ENCODE measurements around the gene ADORA2A. TPM values are rescaled to one million over a fixed set of nuclear protein-coding genes. Genes with fewer than 3 reads are reported as not detected.
A peak's percentile ranks its signal among the peaks of the same experiment; 100 is the strongest.

Gene ADORA2A
- total and polyA plus RNA-seq, 2 of the 13 experiments (the other 11 are each of a cell fraction or from before 2014, with no cell fraction given) = 3.3 to 5.0 TPM

- TF ChIP-seq, protein P1, sequence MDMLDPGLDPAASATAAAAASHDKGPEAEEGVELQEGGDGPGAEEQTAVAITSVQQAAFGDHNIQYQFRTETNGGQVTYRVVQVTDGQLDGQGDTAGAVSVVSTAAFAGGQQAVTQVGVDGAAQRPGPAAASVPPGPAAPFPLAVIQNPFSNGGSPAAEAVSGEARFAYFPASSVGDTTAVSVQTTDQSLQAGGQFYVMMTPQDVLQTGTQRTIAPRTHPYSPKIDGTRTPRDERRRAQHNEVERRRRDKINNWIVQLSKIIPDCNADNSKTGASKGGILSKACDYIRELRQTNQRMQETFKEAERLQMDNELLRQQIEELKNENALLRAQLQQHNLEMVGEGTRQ (IDR thresholded peaks at IDR 0.05; ENCODE audit: low read depth, low read length) = no peak
- TF ChIP-seq, protein P1 (CRISPR knock-in tag; IDR thresholded peaks at IDR 0.05; ENCODE audit: borderline replicate concordance) = no peak
- TF ChIP-seq JUNB (CRISPR knock-in tag; IDR thresholded peaks at IDR 0.05; ENCODE audit: borderline replicate concordance) (no peak), ZNF576 (CRISPR knock-in tag; IDR thresholded peaks at IDR 0.05) (no peak), IRF9 (CRISPR knock-in tag; IDR thresholded peaks at IDR 0.05; ENCODE audit: borderline replicate concordance) (no peak), ZBTB7B (CRISPR knock-in tag; IDR thresholded peaks at IDR 0.05) (peak; percentile 57; the same call in 1 of the 2 replicates), ZNF747 (CRISPR knock-in tag; IDR thresholded peaks at IDR 0.05; ENCODE audit: borderline replicate concordance) (peak; percentile 55; the same call in 1 of the 2 replicates), ZNF292 (CRISPR knock-in tag; IDR thresholded peaks at IDR 0.05; ENCODE audit: borderline replicate concordance, low read depth) (peak; percentile 19; the same call in 1 of the 2 replicates), FLYWCH1 (CRISPR knock-in tag; IDR thresholded peaks at IDR 0.05) (no peak), ZNF567 (CRISPR knock-in tag; IDR thresholded peaks at IDR 0.05; ENCODE audit: borderline replicate concordance) (no peak), ZNF75D (CRISPR knock-in tag; IDR thresholded peaks at IDR 0.05; ENCODE audit: borderline replicate concordance) (no peak), ZNF704 (CRISPR knock-in tag; IDR thresholded peaks at IDR 0.05; ENCODE audit: borderline replicate concordance) (no peak), ZNF30 (CRISPR knock-in tag; IDR thresholded peaks at IDR 0.05) (no peak), ZNF547 (CRISPR knock-in tag; IDR thresholded peaks at IDR 0.05) (no peak), HNRNPH1 (optimal IDR thresholded peaks at IDR 0.05; ENCODE audit: low read depth, low read length) (no peak), GMEB1 (CRISPR knock-in tag; IDR thresholded peaks at IDR 0.05; ENCODE audit: borderline replicate concordance) (no peak), ARNT (IDR thresholded peaks at IDR 0.05) (no peak)
- TF ChIP-seq, protein P2, sequence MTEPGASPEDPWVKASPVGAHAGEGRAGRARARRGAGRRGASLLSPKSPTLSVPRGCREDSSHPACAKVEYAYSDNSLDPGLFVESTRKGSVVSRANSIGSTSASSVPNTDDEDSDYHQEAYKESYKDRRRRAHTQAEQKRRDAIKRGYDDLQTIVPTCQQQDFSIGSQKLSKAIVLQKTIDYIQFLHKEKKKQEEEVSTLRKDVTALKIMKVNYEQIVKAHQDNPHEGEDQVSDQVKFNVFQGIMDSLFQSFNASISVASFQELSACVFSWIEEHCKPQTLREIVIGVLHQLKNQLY (CRISPR knock-in tag; IDR thresholded peaks at IDR 0.05) = no peak
- TF ChIP-seq, protein P3, sequence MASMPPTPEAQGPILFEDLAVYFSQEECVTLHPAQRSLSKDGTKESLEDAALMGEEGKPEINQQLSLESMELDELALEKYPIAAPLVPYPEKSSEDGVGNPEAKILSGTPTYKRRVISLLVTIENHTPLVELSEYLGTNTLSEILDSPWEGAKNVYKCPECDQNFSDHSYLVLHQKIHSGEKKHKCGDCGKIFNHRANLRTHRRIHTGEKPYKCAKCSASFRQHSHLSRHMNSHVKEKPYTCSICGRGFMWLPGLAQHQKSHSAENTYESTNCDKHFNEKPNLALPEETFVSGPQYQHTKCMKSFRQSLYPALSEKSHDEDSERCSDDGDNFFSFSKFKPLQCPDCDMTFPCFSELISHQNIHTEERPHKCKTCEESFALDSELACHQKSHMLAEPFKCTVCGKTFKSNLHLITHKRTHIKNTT (CRISPR knock-in tag; IDR thresholded peaks at IDR 0.05) = no peak
Measured at GRCh38 chr22:24420072-24420976, 7.1 kb upstream of the ADORA2A start (continued).

Data from HepG2 (cell line).